HG02981 (cell line): Measurements from ENCODE around the gene LILRB3.

Experiments
- ATAC-seq: cut with Tn5 transposase; IDR thresholded peaks from one replicate; pipeline ENCODE4 v1.9.1; 2021; ENCODE audit warnings: mild to moderate bottlenecking, moderate library complexity; ENCODE audit not compliant: unreplicated experiment

The LILRB3 gene

GRCh38 chr19:54169149-54169740 is 53.6 kb downstream of the LILRB3 start:
- ATAC-seq, result no peak

DNA sequence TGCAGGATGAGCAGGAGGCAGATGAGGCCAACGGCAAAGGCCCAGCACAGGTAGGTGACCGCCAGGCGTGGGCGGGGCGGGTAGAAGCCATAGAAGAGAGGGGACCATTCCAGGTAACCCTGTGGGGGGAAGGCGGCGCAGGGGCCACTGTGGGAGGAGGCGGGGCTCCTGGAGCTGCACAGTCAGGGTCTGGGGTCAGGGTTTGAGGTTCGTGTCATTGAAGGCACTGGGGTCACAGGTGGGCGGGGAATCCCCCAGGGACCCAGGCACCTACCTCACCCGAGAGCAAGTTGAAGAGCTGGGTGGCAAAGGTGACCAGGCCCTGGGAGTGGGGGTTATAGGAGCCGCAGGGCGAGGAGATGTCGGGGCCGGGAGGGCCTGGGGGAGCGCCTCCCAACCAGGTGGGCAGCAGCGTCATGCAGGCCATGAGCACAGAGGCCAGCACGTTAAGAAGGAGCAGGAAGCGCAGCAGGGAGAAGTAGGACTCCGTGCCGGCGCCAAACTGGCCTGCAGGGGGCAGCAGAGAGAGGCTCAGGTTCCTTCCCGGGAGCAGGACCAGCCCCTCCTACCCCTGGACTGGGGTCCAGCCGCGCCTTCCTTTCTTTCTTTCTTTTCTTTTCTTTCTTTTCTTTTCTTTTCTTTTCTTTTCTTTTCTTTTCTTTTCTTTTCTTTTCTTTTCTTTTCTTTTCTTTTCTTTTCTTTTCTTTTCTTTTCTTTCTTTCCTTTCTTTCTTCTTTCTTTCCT is 54.5 kb downstream of the LILRB3 start:
- ATAC-seq, result peak; percentile 59
